NCI-H128 (cell line): ENCODE data around the gene LRRC49.
"Not testable (repeated sequence)": the region's sequence is repeated elsewhere in the genome, so short reads cannot be mapped to it uniquely, and the experiment has no call there.

Experiments used
- DNase-seq: peaks from one replicate; lab custom pipeline; 2025; ENCODE audit not compliant: unreplicated experiment; lab: John Stamatoyannopoulos, UW

The LRRC49 gene

DNA sequence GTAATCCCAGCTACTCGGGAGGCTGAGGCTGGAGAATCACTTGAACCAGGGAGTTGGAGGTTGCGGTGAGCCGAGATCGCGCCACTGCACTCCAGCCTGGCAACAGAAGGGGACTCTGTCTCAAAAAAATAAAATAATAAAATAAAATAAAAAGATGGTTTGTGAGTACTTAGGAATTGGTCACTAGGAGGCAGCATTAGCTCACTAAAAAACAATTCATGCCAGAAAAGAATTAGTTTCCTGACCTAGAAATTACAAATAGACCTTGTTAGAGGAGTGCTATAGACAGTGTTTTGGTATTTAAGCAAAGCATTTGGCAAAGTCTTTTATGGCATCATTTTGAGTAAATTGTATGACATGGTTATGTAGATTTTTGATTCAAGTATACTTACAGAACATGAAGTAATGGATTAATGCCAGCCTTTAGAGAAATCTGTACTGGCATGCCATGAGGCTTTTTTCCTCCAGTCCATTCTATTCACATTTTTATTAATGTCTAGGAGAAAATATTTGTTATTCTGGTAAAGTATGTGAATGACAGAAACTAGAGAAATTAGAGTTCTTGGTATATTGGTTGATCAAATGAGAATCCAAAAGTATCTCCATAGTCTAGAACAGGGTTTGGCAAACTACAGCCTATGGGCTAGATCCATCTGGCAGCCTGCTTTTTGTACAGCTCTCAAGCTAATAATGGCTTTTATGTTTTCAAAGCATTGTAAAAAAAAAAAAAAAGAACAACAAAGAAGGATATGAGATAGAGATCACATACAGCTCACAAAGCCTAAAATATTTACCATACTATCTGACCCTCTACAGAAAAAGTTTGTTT, 81.6 kb downstream of the LRRC49 start:
- DNase-seq = no peak

DNA sequence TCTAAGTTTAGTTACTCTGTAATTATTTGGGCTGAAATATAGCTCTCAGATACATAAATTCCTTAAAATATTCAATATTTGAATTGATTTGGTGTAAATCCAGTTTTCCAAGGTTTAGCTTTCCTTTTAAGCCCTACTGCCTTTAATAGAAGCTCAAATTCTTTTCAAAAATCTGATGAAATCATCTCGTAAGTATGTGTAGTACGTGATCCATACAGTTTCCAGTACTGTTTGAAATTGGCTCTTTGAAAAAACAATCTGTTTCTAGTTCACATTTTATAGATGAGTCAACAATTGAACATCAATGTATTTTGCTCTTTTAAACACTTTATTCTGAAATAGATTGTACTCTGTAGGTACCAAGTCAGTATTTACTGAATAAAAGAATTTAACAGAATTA, 84.2 kb downstream of the LRRC49 start:
- DNase-seq = no peak

DNA sequence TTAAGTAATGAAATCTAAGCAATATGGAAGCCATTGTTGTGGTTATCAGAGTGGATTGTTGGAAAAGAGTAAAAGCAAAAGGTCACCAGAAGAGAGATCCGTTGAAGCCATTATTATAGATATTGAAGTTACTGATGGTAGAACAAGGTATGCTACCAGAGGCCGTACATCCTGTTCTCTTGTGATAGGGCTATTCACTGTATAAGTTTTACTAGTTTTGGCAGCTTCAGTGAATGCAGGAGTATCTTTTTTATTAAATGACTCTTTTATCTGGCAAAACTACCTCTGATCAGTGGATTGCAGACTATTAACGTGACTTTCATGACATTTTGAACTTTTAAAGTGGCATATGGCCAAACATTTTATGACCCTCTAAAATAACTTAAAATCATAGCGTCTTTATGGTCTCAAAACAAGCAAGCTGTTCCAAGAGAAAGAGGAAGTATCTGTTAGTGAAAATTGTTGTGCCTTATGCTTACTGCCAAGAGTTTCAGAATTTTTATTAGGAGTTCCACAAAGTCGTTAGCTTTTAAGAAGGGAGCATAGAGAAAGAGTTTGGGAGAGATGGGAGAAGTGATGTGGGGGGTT, 102.9 kb downstream of the LRRC49 start:
- no peak for DNase-seq

DNA sequence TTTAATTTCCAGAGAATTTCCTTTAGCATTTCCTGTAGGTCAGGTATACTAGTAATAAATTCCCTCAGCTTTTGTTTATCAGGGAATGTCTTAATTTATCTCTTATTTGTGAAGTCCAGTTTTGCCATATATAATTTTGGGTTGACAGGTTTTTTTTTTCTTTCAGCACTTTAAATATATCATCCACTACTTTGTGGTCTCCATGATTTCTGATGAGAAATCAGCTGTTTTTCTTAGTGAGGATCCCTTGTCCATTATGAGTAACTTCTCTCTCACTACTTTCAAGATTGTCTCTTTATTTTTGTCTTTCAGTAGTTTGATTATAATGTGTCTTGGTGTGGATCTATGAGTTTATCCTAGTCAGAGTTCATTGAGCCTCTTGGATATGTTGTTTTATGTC, 105.7 kb downstream of the LRRC49 start:
- no peak for DNase-seq

DNA sequence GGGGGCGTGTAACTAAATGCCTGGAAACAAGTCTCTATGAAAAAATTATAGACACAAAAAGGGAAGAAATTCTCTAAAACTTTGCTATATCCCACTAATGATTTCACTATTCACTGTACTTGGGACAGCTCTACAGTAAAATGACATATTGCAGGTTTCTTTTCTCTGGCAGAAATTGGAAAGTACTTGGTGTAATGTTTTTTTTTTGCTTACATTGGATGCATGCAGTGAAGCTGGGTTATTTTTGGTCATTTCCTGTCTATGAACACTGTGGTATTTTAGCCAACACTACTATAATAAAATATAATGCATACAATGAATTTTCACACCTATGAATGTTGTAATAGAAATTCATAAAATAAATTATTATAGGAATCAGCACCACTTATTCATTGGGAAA, 109.7 kb downstream of the LRRC49 start:
- DNase-seq = no peak

DNA sequence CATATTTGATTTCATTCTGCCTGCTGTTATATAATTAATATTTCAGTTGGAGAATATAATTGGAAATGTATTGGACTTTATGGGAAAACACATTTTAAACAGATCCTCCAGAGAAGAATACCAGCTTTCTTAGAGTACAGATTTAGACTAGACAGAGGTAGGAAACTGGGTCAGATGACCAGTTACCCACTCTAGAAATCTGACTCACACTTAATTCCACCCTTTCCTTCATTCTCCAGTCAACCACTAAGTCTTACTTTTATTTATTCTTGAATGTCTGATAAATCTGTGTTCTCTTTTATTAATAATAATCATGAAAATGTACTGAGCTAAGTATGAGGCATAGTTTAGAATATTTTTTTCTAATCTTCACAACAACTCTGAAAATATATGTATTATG, 110.7 kb downstream of the LRRC49 start:
- no peak for DNase-seq

DNA sequence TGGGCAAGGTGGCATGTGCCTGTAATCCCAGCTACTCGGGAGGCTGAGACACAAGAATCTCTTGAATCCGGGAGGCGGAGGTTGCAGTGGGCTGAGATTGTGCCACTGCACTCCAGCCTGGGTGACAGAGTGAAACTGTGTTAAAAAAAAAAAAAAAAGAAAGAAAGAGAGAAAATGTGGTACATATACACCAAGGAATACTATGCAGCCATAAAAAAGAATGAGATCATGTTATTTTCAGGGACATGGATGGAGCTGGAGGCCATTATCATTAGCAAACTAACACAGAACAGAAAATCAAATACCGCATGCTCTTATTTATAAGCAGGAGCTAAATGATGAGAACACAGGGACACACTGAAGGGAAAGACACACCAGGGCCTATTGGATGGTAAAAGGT, 111.9 kb downstream of the LRRC49 start:
- not testable (repeated sequence) for DNase-seq

DNA sequence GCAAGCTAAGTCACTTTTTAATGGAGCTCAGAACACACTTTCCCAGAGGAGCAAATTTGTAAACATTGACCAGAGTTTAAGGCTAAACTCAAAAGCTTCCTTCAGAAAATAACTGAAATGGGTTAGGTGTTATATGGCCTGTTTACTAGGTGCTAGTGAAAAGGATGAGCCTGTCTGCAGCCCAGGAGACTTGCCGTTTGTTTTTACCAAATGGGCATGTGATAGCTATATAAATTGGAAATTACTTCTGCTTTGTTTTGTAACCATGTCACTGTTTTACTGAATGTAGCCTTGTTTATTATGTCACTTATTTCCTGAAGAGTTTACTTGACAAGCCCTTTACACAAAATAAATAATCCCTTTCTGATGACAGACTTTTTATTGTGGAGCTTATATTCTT, 113.3 kb downstream of the LRRC49 start:
- DNase-seq = no peak

DNA sequence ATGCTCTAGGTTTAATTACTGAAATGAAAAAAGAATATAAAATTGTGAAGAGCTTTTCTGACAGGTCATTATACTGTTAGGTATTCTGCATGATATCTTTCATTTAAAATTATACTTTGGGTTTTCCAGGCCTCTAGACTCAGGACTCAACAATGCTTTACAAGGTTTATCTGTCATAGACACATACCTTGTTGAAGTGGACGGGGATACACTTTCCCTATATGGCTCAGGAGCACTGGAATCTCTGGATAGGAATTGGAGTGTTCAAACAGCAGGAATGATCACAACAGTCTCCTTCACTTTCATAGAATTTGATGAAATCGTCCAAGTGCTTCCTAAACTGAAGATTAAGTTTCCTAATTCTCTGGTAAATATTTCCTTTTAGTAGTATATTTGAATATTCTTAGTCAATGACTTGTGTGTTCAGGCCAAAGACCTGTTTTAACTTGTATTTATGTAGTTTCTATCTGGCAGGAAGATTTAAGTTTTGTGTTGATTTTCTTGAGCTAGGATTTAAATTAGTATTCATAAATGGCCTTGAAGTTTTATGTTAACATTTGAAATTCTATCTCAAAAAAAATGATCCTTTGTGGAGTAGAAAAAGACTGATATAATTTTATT, 115.7 kb downstream of the LRRC49 start:
- DNase-seq = no peak

DNA sequence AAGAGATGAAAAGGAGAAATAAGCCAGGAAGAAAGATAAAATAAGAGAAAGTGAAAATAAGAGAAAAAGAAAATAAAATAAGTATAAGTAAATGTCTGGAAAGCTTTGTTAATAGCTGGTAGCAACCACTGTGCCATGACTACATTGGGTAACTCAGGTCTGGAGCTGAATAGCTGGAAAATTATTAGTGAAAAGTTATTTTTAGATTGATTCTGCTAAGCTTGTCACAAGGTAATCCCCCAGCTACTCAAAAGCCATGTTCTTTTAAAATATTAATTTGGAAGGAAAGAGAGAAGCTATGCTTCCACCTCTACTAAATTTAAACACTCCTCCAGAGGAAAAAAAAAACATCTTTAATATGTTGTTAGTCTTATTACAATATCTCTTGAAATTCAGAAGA, 117.8 kb downstream of the LRRC49 start:
- DNase-seq = no peak

DNA sequence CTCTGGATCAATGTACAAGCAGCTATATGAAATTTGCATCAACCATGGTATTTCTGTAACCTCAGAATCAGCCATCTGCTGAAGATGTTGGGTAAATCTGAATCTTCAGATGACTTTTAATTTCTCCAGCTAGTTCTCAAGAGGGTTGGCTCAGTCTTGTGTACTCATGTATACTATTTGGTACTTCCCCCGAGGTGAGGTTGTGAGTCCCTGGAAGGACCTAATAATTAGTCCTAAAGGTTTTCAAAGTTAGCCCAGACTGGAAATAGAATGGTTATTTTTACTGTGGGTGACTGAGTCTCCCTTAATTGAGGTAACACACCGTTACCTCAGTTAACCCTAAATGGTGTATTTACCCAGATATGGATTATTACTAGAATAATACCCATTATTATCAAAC, 118.4 kb downstream of the LRRC49 start:
- no peak for DNase-seq

DNA sequence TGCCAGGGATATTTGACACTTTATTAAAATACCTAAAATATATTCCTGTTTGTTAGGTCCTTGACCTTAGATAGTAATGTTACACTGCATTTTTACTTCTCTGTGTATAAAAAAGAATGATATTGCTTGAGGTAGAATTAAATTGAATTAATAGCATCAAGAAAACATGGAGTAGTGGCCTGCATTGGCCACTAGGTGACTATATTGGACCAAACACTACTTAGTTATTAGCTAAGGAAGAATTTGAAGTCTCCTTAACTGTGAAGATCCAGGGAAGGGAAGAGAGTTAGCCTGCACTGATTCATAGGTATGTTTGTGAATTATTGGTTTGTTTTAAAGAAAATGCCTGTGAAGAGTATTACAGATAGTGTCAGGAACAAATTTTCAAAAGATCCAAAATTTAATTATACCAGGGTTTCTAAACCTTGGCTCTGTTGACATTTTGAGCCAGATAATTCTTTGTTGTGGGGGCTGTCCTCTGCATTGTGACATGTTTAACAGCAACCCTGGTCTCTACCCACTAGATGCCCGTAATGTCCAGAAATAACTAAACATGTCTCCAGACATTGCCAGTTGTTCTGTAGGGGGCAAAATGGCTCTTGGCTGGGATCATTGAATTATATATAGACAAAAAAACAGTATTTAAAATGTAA, 119.0 kb downstream of the LRRC49 start:
- no peak for DNase-seq

DNA sequence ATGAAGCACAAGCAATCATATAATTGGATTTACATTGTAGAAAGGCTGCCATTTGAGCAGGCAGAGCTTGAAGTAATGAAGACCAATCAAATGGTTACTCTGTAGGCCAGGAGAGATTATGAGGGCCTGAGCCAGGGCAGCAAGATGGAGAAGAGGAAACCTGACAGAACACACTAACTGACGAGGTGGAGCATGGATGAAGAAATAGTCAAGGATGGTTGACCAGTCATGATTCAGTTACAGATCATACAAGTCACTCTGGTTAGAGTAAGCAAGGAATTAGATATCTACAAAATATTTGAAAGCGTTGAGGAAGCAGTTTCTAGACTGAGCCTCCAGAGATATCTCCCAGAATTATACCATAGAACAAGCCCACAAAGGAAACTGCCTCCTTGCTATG, 120.8 kb downstream of the LRRC49 start:
- no peak for DNase-seq

DNA sequence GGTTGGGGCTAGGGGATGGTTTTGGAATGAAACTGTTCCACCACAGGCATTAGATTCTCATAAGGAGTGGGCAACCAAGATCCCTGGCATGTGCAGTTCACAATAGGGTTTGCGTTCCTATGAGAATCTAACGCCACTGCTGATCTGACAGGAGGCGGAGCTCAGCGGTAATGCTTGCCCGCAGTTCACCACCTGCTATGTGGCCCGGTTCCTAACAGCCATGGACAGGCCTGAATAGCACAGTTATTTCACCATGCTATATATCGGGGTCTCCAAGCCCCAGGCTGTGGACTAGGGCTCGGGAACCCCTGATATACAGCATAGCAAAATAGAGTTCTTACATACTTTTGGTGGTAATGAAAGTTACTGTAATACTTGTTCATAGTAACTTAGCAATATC, 122.7 kb downstream of the LRRC49 start:
- no peak for DNase-seq

DNA sequence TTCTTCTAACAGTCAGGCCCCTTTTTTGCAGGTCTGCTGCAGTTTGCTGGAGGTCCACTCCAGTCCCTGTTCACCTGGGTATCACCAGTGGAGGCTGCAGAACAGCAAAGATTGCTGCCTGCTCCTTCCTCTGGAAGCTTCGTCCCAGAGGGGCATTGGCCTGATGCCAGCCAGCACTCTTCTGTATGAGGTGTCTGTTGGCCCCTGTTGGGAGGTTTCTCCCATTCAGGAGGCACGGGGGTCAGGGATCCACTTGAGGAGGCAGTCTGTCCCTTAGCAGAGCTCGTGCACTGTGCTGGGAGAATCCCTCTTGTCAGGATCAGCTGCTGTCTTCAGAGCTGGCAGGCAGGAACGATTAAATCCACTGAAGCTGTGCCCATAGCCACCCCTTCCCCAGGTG, 138.6 kb downstream of the LRRC49 start:
- not testable (repeated sequence) for DNase-seq

DNA sequence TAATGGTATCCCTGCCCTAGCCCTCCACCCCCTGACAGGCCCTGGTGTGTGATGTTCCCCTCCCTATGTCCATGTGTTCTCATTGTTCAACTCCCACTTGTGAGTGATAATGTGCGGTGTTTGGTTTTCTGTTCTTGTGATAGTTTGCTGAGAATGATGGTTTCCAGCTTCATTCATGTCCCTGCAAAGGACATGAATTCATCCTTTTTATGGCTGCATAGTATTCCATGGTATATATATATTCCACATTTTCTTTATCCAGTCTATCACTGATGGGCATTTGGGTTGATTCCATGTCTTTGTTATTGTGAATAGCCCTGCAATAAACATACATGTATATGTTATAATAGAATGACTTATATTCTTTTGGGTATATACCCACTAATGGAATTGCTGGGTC, 142.9 kb downstream of the LRRC49 start:
- not testable (repeated sequence) for DNase-seq

DNA sequence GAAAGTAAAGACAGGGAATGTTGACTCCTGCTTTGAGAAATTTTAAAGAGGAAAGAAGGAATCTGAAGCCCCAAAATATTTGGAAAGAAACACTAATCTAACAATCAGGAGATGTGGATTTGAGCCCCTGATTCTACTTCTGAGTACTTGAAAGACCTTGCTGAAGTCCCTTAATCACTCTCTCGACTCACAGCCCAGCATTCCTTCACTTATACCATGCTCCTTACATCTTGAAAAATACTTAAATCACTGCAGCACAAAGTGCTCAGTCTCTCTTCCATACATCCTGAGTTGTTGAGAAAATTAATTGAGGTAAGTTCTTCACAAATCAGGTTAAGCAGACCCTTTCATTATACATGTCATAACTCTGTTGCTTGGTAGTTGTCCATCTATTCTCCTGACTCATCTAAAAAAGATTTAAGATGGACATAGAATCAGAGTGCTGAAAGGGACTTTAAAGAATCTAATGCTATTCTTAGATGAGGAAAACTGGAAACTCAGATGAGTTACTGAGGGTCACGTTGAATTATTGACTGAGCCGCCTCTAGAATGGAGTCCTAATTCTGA, 149.8 kb downstream of the LRRC49 start:
- no peak for DNase-seq

DNA sequence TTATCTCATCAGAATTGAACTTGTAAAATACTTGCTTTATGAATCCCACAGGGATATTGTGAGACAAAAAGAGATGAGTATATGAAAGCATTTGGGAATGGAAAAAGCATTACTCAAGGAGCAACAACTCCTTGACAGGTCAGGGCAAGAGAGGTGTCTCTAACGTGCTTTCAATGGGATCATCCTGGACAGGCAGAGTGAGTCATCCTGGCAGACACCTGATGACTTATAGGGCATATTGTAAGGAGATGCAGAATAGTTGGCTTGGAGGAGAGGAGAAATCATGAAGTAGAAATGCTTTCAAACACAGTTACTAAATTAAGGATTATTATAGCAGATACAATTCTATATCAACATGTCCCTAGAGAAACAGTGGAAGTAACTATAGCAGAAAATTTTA, 150.7 kb downstream of the LRRC49 start:
- DNase-seq = no peak

DNA sequence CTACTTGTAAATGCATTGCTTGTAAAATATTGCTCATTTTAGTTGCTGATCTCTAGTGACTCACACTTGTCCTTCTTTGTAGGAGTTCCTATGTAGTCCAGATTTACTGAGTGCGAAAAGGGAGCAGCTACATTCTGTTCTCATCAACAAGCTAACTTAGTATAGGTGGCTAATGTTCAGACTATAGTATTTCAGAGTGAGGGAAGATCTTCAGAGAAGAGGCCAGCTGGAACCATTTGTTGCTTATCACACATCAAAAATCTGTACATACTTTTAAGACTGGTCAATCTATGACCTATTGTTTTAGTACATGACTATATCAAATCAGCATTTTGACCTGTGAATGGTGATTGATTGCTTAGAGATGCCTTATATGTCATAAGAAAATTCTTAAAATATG, 151.4 kb downstream of the LRRC49 start:
- DNase-seq = no peak

DNA sequence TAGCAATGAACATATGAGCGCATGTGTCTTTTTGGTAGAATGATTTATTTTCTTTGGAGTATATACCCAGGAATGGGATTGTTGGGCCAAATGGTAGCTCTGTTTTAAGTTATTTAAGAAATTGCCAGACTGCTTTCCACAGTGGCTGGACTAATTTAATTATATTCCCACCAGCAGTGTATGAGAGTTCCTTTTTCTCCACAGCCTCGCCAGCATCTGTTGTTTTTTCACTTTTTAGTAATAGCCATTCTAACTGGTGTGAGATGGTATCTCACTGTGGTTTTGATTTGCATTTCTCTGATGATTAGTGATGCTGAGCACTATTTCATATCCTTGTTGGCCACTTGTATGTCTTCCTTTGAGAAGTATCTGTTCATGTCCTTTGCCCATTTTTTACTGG, 153.5 kb downstream of the LRRC49 start:
- DNase-seq = not testable (repeated sequence)

DNA sequence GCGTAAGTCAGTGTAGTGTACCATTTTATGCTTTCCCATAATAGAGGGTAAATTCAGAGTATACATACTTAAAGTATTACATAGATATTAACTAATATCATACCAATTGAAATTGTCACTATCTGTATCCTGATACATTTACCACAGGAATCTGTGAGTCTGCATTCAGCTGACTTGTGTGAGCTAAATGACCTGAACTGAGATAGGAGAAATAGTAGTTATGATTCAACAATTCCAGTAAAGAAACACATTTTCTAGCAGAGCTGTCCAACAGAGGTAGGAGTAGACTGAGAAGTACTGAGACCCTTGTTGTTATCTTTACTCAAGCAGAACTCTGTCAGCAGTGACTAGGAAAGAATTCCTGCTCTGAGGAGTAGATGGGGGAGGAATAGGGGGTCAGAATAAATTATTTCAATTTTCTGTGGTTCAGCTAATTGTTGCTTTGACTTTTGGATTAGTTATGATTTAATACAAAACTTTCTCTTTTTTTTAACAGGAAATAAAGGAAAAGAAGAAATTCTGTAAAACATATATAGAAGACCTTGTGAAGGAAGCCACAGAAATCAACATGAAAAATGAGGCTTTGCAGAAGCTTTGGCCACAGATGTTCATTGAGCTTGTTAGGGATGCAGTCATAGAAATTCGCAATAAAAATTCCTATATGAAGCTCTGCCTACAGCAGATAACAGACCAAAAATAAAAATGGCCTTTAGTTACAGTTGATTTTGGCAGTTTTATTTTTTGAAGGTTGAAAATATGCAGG, 156.5 kb downstream of the LRRC49 start:
- DNase-seq = no peak
